HEK293T (cell line): ENCODE results near the gene BRINP1.

Experiments
- CTCF ChIA-PET: fragments of 350-600 bp; formaldehyde crosslinking; extraction: SDS; loops from one replicate; lab custom pipeline; 2021; ENCODE audit warnings: antibody characterized with exemption, inconsistent platforms; lab: Yijun Ruan, JAX
- POLR2A ChIA-PET: fragments of 350-600 bp; formaldehyde crosslinking; extraction: SDS; loops from one replicate; lab custom pipeline; 2020; ENCODE audit warnings: antibody characterized with exemption, inconsistent platforms; lab: Yijun Ruan, JAX
- DNase-seq: peaks from one replicate; pipeline ENCODE4 v3.0.0; 2012; ENCODE audit warnings: mixed read lengths; ENCODE audit errors: extremely low spot score
- NFRKB ChIP-seq: fragments of 450-650 bp; IDR thresholded peaks from 2 replicates; pipeline ENCODE4 v1.6.1; 2016; ENCODE audit warnings: mild to moderate bottlenecking, moderate library complexity
- PKNOX1 ChIP-seq: fragments of 450-650 bp; IDR thresholded peaks from 2 replicates; pipeline ENCODE4 v1.6.1; 2016

Gene BRINP1

GRCh38 chr9:119117409-119117808 is 251.8 kb downstream of the BRINP1 start:
- TF ChIP-seq NFRKB (no peak), PKNOX1 (no peak)
- POLR2A ChIA-PET, result no interaction called here
- CTCF ChIA-PET, result no interaction called here
- DNase-seq, result no peak
